Testis (tissue), 2 donors: ENCODE measurements around the gene AUTS2.

Experiments
- POLR2A ChIP-seq: fragments of 450-650 bp; IDR thresholded peaks from one replicate; pipeline ENCODE4 v1.6.1; 2017; ENCODE audit warnings: antibody characterized with exemption, mild to moderate bottlenecking, moderate library complexity
- TF ChIP-seq, protein P1 (sequence below), 3 experiments: fragments of 450-650 bp in 2 of 3; fragments of 200-600 bp in 1 of 3; sonication (generic) in 1 of 3; IDR thresholded peaks; one replicate each; pipeline ENCODE4 v1.5.1; 2016 to 2019; ENCODE audit warnings: antibody characterized with exemption in 3 of 3, mild to moderate bottlenecking in 2 of 3, moderate library complexity in 1 of 3

DNA sequence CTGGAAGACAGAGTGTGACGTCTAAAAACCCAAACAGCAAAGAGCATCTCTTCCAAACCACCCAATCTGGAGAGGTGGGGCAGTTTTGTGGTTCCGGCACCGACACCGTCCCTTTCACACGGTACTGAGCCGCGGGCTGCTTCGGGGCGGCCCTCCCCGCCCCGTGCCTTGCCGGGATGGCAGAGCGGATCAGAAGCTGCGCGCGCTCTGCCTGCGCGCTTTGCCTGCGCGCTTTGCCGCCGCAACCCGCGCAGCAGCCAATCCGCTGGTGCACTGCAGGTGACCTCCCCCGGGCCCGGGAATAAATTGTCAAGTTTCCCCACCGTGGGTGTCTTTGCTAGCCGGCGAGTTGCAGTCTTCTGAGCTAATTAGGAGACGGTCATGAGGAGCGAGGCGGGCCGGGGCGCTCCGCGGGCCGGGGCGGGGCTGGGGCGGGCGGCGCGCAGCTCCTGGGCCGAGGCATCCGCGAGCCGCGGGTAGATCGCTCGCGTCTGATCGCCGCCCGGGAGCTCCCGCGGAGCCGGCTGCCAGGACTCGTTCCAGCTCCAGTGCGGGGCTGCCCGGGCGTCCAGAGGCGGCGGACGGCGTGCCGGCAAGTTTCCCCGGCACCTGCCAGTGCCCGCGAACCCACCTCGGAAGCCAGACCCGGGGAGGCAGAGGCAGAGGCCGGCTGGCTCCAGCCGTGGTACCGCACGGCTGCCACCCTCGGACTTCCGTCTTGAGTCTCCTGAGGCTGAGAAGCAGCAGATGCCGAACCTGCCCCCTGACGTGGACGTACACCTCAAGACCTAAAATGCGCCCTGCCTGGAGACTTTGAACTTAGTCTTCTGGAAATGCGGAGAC lies 997.7 kb downstream of the AUTS2 start:
- TF ChIP-seq, protein P1, sequence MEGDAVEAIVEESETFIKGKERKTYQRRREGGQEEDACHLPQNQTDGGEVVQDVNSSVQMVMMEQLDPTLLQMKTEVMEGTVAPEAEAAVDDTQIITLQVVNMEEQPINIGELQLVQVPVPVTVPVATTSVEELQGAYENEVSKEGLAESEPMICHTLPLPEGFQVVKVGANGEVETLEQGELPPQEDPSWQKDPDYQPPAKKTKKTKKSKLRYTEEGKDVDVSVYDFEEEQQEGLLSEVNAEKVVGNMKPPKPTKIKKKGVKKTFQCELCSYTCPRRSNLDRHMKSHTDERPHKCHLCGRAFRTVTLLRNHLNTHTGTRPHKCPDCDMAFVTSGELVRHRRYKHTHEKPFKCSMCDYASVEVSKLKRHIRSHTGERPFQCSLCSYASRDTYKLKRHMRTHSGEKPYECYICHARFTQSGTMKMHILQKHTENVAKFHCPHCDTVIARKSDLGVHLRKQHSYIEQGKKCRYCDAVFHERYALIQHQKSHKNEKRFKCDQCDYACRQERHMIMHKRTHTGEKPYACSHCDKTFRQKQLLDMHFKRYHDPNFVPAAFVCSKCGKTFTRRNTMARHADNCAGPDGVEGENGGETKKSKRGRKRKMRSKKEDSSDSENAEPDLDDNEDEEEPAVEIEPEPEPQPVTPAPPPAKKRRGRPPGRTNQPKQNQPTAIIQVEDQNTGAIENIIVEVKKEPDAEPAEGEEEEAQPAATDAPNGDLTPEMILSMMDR (IDR thresholded peaks at IDR 0.05): no peak
- no peak for TF ChIP-seq POLR2A
